H9 (cell line): Measurements from ENCODE around the gene THEM4. TPM values are rescaled to one million over a fixed set of nuclear protein-coding genes. Genes with fewer than 3 reads are reported as not detected.

Source experiments
- DNase-seq: peaks from one replicate; pipeline ENCODE4 v3.0.0-alpha.2; 2017
- H2AFZ ChIP-seq: one replicate; pipeline ENCODE4 v1.6.1; 2013; ENCODE audit warnings: mild to moderate bottlenecking, low read length, control low read depth, moderate library complexity
- H2AK5ac ChIP-seq: 2 replicates; pipeline ENCODE4 v1.6.1; 2013; ENCODE audit warnings: low read length, control low read depth, mixed read lengths; ENCODE audit not compliant: insufficient read length
- H2BK120ac ChIP-seq: one replicate; pipeline ENCODE4 v1.6.1; 2013; ENCODE audit warnings: low read depth, mild to moderate bottlenecking, low read length, control low read depth, inconsistent platforms; ENCODE audit not compliant: poor library complexity, severe bottlenecking
- H2BK12ac ChIP-seq: 2 replicates; pipeline ENCODE4 v1.6.1; 2013; ENCODE audit warnings: low read length, control low read depth, mixed read lengths, low read depth; ENCODE audit not compliant: insufficient read length
- H2BK15ac ChIP-seq: 2 replicates; pipeline ENCODE4 v1.6.1; 2013; ENCODE audit warnings: low read depth, low read length, control low read depth
- H2BK20ac ChIP-seq: one replicate; pipeline ENCODE4 v1.6.1; 2013; ENCODE audit warnings: low read depth, mild to moderate bottlenecking, low read length, control low read depth, inconsistent platforms; ENCODE audit not compliant: poor library complexity, severe bottlenecking
- H2BK5ac ChIP-seq: 2 replicates; pipeline ENCODE4 v1.6.1; 2013; ENCODE audit warnings: low read length, control low read depth, mixed read lengths; ENCODE audit not compliant: insufficient read length
- H3K14ac ChIP-seq: 2 replicates; pipeline ENCODE4 v1.6.1; 2013; ENCODE audit warnings: low read length, control low read depth; ENCODE audit not compliant: insufficient read depth
- H3K18ac ChIP-seq: 2 replicates; pipeline ENCODE4 v1.6.1; 2013; ENCODE audit warnings: low read depth, mild to moderate bottlenecking, mixed read lengths, low read length, control low read depth; ENCODE audit not compliant: insufficient read length
- H3K23ac ChIP-seq: 2 replicates; pipeline ENCODE4 v1.6.1; 2013; ENCODE audit warnings: low read length, control low read depth, mixed read lengths, low read depth; ENCODE audit not compliant: insufficient read length
- H3K23me2 ChIP-seq: 2 replicates; pipeline ENCODE4 v1.6.1; 2013; ENCODE audit warnings: low read depth, mild to moderate bottlenecking, mixed read lengths, low read length, control low read depth; ENCODE audit not compliant: insufficient read length, poor library complexity, severe bottlenecking
- H3K27ac ChIP-seq: 2 replicates; pipeline ENCODE4 v1.5.1; 2013; ENCODE audit warnings: low read length, control low read depth, mixed read lengths, low read depth; ENCODE audit not compliant: insufficient read length
- H3K27me3 ChIP-seq: 2 replicates; pipeline ENCODE4 v1.6.1; 2013; ENCODE audit warnings: low read length, control low read depth, inconsistent platforms; ENCODE audit not compliant: insufficient read depth
- H3K4ac ChIP-seq: 2 replicates; pipeline ENCODE4 v1.6.1; 2013; ENCODE audit warnings: low read depth, mild to moderate bottlenecking, control low read depth, inconsistent platforms, low read length, moderate library complexity
- H3K4me1 ChIP-seq: 2 replicates; pipeline ENCODE4 v1.6.1; 2013; ENCODE audit warnings: low read length, control low read depth, inconsistent platforms; ENCODE audit not compliant: insufficient read depth
- H3K4me2 ChIP-seq: 2 replicates; pipeline ENCODE4 v1.6.1; 2013; ENCODE audit warnings: low read length, control low read depth, mixed read lengths; ENCODE audit not compliant: insufficient read length, insufficient read depth
- H3K56ac ChIP-seq: 2 replicates; pipeline ENCODE4 v1.6.1; 2013; ENCODE audit warnings: low read depth, mild to moderate bottlenecking, mixed read lengths, low read length, control low read depth; ENCODE audit not compliant: insufficient read length
- H3K79me1 ChIP-seq: 2 replicates; pipeline ENCODE4 v1.6.1; 2013; ENCODE audit warnings: low read depth, mild to moderate bottlenecking, moderate library complexity, low read length, control low read depth, inconsistent platforms; ENCODE audit not compliant: insufficient read depth, poor library complexity, severe bottlenecking
- H3K79me2 ChIP-seq: 2 replicates; pipeline ENCODE4 v1.6.1; 2013; ENCODE audit warnings: low read length, control low read depth, inconsistent platforms; ENCODE audit not compliant: insufficient read depth
- H3K9ac ChIP-seq: 2 replicates; pipeline ENCODE4 v1.6.1; 2013; ENCODE audit warnings: low read length, control low read depth, mixed read lengths; ENCODE audit not compliant: insufficient read length; ENCODE audit errors: extremely low read depth
- H3K9me3 ChIP-seq: one replicate; pipeline ENCODE4 v1.6.1; 2013; ENCODE audit warnings: low read depth, low read length, inconsistent platforms; ENCODE audit not compliant: control insufficient read depth
- H3T11ph ChIP-seq: one replicate; pipeline ENCODE4 v1.6.1; 2013; ENCODE audit warnings: mild to moderate bottlenecking, low read length, control low read depth, inconsistent platforms
- H4K20me1 ChIP-seq: one replicate; pipeline ENCODE4 v1.6.1; 2013; ENCODE audit not compliant: control insufficient read depth, insufficient read length, insufficient read depth
- H4K5ac ChIP-seq: 2 replicates; pipeline ENCODE4 v1.6.1; 2013; ENCODE audit warnings: low read depth, mild to moderate bottlenecking, mixed read lengths, low read length, control low read depth; ENCODE audit not compliant: insufficient read length
- H4K8ac ChIP-seq: replicated peaks from 2 replicates; pipeline ENCODE4 v1.6.1; 2013; ENCODE audit warnings: low read length, control low read depth, mixed read lengths, low read depth; ENCODE audit not compliant: insufficient read length
- H4K91ac ChIP-seq: 2 replicates; pipeline ENCODE4 v1.6.1; 2013; ENCODE audit warnings: low read depth, mild to moderate bottlenecking, moderate library complexity, mixed read lengths, low read length, control low read depth; ENCODE audit not compliant: insufficient read length
- H3K27ac Mint-ChIP-seq, 3 experiments: 2 replicates in 2 of 3; 3 replicates in 1 of 3; pipeline ENCODE4 v1.8.0; 2020 to 2021; ENCODE audit warnings: mixed read lengths in 3 of 3, mild to moderate bottlenecking in 1 of 3, moderate library complexity in 1 of 3
- H3K27me3 Mint-ChIP-seq: 2 replicates; pipeline ENCODE4 v1.8.0; 2021; ENCODE audit warnings: low read depth, mild to moderate bottlenecking, moderate library complexity, mixed read lengths
- H3K36me3 Mint-ChIP-seq, 3 experiments: 2 replicates in 2 of 3; 3 replicates in 1 of 3; pipeline ENCODE4 v1.8.0; 2020 to 2021; ENCODE audit warnings: low read depth in 3 of 3, mixed read lengths in 3 of 3; ENCODE audit not compliant: insufficient read depth in 1 of 3
- H3K4me1 Mint-ChIP-seq, 2 experiments: 2 replicates each; pipeline ENCODE4 v1.8.0; 2020; ENCODE audit warnings: mixed read lengths in 2 of 2
- H3K4me3 Mint-ChIP-seq, 2 experiments: 2 replicates in 1 of 2; 3 replicates in 1 of 2; pipeline ENCODE4 v1.8.0; 2020 to 2021; ENCODE audit warnings: mild to moderate bottlenecking in 2 of 2, mixed read lengths in 2 of 2, moderate library complexity in 1 of 2
- H3K9me3 Mint-ChIP-seq, 2 experiments: 2 replicates in 1 of 2; 3 replicates in 1 of 2; pipeline ENCODE4 v1.8.0; 2020; ENCODE audit warnings: mild to moderate bottlenecking in 2 of 2, mixed read lengths in 2 of 2, moderate library complexity in 1 of 2
- CTCF ChIP-seq: fragments of 200-600 bp; sonication (generic); conservative IDR thresholded peaks from 3 replicates; pipeline ENCODE4 v1.8.0; 2021; ENCODE audit warnings: antibody characterized with exemption, mild to moderate bottlenecking
- WGBS: extraction: QIAGEN DNeasy Blood & Tissue Kit; methylation state at CpG from one replicate; pipeline ENCODE4 v1.1.7; 2013; ENCODE audit warnings: missing lambda C conversion rate, low lambda C conversion rate, mixed read lengths; ENCODE audit not compliant: insufficient read length; ENCODE audit errors: extremely low coverage; 5-methylcytosine and 5-hydroxymethylcytosine counted together
- total RNA-seq: library from RNA; stranded (reverse); gene quantifications from 2 replicates; pipeline ENCODE4 v1.2.1, GENCODE V29; 2021

The THEM4 gene
- total RNA-seq, 1 experiment from 2014 or later = 10.5 TPM

- H3K18ac ChIP-seq = no peak overlapping the region
- no peak for DNase-seq
- no peak overlapping the region for H2BK15ac ChIP-seq
- no peaks in the 10 kb centered on the region for H4K20me1 ChIP-seq
- H2BK12ac ChIP-seq = no peak overlapping the region
- H3K79me2 ChIP-seq = no peaks in the 10 kb centered on the region
- H4K5ac ChIP-seq = no peak overlapping the region
- no peak overlapping the region for H2BK5ac ChIP-seq
- no peak overlapping the region for H2BK120ac ChIP-seq
- no peak overlapping the region for H4K91ac ChIP-seq
- peaks cover 12 to 18% of the 10 kb centered on the region in 2 experiments for H3K4me1 Mint-ChIP-seq
- no peaks in the 10 kb centered on the region for H3K27me3 ChIP-seq
- no peak overlapping the region for H3K9ac ChIP-seq
- H3K27ac ChIP-seq = no peak overlapping the region
- no peaks in the 10 kb centered on the region for H3K4me1 ChIP-seq
- WGBS = 64% methylated on average over 1 of the region's 2 CpGs
- no peak overlapping the region for H2AFZ ChIP-seq
- H3K23me2 ChIP-seq = no peaks in the 10 kb centered on the region
- H3K56ac ChIP-seq = no peak overlapping the region
- no peak overlapping the region for H3K14ac ChIP-seq
- H4K8ac ChIP-seq = no peak overlapping the region
- 0 out of 7 replicates have a peak overlapping the region, but pooled peaks of 1 of the 3 experiments have one; percentile 6 for H3K27ac Mint-ChIP-seq
- TF ChIP-seq CTCF = no peak
- no peak overlapping the region for H2BK20ac ChIP-seq
- H3K4ac ChIP-seq = no peak overlapping the region
- no peak overlapping the region for H2AK5ac ChIP-seq
- H3K9me3 ChIP-seq = no peaks in the 10 kb centered on the region
- H3K4me3 Mint-ChIP-seq = no peak overlapping the region
- no peaks in the 10 kb centered on the region for H3K27me3 Mint-ChIP-seq
- H3K4me2 ChIP-seq = no peak overlapping the region
- no peaks in the 10 kb centered on the region for H3K9me3 Mint-ChIP-seq
- no peaks in the 10 kb centered on the region for H3K36me3 Mint-ChIP-seq
- no peak overlapping the region for H3K23ac ChIP-seq
- no peaks in the 10 kb centered on the region for H3K79me1 ChIP-seq
- H3T11ph ChIP-seq = no peak overlapping the region
These were observed 26.7 kb upstream of the THEM4 start for GRCh38 chr1:151935894-151936602.
